ENCODE data around the gene ESPN.

GRCh38 chr1:6446665-6447015 lies 22.1 kb downstream of the ESPN start:
- TF ChIP-seq, protein P1, sequence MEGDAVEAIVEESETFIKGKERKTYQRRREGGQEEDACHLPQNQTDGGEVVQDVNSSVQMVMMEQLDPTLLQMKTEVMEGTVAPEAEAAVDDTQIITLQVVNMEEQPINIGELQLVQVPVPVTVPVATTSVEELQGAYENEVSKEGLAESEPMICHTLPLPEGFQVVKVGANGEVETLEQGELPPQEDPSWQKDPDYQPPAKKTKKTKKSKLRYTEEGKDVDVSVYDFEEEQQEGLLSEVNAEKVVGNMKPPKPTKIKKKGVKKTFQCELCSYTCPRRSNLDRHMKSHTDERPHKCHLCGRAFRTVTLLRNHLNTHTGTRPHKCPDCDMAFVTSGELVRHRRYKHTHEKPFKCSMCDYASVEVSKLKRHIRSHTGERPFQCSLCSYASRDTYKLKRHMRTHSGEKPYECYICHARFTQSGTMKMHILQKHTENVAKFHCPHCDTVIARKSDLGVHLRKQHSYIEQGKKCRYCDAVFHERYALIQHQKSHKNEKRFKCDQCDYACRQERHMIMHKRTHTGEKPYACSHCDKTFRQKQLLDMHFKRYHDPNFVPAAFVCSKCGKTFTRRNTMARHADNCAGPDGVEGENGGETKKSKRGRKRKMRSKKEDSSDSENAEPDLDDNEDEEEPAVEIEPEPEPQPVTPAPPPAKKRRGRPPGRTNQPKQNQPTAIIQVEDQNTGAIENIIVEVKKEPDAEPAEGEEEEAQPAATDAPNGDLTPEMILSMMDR (IDR thresholded peaks at IDR 0.05), result no peak
- TF ChIP-seq POLR2AphosphoS5 (IDR thresholded peaks at IDR 0.05; ENCODE audit: low read depth, low read length) (no peak), SIN3A (IDR thresholded peaks at IDR 0.05; ENCODE audit: borderline replicate concordance, insufficient read depth, low read depth, low read length) (no peak)
- TF ChIP-seq, protein P2, sequence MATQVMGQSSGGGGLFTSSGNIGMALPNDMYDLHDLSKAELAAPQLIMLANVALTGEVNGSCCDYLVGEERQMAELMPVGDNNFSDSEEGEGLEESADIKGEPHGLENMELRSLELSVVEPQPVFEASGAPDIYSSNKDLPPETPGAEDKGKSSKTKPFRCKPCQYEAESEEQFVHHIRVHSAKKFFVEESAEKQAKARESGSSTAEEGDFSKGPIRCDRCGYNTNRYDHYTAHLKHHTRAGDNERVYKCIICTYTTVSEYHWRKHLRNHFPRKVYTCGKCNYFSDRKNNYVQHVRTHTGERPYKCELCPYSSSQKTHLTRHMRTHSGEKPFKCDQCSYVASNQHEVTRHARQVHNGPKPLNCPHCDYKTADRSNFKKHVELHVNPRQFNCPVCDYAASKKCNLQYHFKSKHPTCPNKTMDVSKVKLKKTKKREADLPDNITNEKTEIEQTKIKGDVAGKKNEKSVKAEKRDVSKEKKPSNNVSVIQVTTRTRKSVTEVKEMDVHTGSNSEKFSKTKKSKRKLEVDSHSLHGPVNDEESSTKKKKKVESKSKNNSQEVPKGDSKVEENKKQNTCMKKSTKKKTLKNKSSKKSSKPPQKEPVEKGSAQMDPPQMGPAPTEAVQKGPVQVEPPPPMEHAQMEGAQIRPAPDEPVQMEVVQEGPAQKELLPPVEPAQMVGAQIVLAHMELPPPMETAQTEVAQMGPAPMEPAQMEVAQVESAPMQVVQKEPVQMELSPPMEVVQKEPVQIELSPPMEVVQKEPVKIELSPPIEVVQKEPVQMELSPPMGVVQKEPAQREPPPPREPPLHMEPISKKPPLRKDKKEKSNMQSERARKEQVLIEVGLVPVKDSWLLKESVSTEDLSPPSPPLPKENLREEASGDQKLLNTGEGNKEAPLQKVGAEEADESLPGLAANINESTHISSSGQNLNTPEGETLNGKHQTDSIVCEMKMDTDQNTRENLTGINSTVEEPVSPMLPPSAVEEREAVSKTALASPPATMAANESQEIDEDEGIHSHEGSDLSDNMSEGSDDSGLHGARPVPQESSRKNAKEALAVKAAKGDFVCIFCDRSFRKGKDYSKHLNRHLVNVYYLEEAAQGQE (IDR thresholded peaks at IDR 0.05; ENCODE audit: insufficient read depth in 1 of 2, low read depth in 2 of 2, low read length in 1 of 2), result no peak

Measured in Panc1 (cell line).